ENCODE measurements around the gene DZANK1. TPM values are rescaled to one million over a fixed set of nuclear protein-coding genes. Genes with fewer than 3 reads are reported as not detected.
A peak's percentile ranks its signal among the peaks of the same experiment; 100 is the strongest.

The DZANK1 gene
- 4.4 and 7.3 TPM in 2 replicates for total RNA-seq (2021)
- Bru-seq, nascent RNA: percentile 59 among the genes with signal in this experiment
- percentile 60 among the genes with signal in this experiment for BruChase-seq, experiment 1, labeled RNA remaining after a 2-hour chase
- BruChase-seq, experiment 2, labeled RNA remaining after a 6-hour chase: percentile 51 among the genes with signal in this experiment
- long read RNA-seq, partial matches to known transcripts: 0 of 4 reads
- long read RNA-seq, other reads (novel, unspliced or antisense): 4 of 4 reads

DNA sequence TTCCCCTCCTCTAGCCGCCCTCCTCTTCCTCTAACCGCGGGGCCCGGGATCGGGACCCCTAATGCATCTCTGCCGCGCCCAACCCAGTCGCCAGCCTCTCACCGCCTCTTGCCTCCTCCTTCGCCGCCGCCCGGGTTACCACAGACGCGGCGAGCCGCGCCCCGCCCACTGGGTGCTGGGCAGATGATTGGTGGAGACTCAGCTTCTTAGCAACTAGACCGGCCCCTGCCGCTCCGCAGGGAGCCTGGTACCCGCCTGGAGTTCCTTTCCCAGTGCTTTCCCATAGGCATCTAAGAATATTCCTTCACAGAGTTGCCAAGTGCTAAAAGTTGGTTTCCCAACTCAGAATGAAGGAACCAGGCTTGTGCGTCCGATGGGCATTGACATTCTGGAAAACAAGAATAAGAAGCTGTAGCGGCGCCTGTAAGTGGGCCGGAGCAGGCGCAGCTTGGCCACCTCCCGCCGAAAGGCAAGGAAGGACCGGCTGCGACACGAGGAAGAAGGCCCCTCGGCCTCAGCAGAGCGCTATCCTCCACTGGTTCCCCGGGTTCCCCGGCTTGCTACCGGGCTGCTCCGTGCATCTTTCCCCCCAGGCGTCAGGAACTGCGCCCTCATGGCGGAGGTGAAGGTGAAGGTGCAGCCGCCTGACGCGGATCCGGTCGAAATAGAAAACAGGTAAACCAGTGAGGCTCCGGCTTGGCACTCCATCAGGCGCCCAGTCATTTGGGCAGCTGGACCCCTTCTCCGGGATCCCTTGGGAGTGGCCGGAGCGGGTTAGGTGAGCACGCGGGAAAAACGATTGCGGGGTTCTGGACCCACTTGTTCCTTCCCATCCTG lies at the start of gene DZANK1, which contains the start of gene POLR3F:
Gene DZANK1, minus strand, starts transcription at position 137 of the 837 bp plus-strand sequence. CDS start 1,672 bp downstream, outside the sequence.
Gene POLR3F, plus strand, starts transcription at position 497 of the 837 bp plus-strand sequence. Its CDS starts 117 bp downstream, at position 614.
- no peaks in the 10 kb centered on the region for H3K9me3 ChIP-seq (ENCODE audit: insufficient read depth, low read depth)
- peaks cover 33% of the 10 kb centered on the region for H3K79me2 ChIP-seq (ENCODE audit: low read depth)
- no TSS peak for BruUV-seq (replicated peaks)
- no peaks in the 10 kb centered on the region for H4K20me1 ChIP-seq (ENCODE audit: insufficient read depth)
- intact Hi-C loops (cut with micrococcal nuclease; ENCODE audit: unreplicated experiment): loop anchor here (1.0 to 2.0 kb wide), 4 partner anchors 30 to 498 kb away; partner anchors contain the start of genes MGME1, RBBP9, SEC23B and SNX5
- 0 out of 2 replicates have a peak, but pooled peaks cover 12% of the 10 kb centered on the region for H3K36me3 ChIP-seq (ENCODE audit: low read depth)
- peaks cover 16% of the 10 kb centered on the region for H3K4me1 ChIP-seq (replicated peaks; ENCODE audit: insufficient read depth)
- no peaks in the 10 kb centered on the region for H3K27me3 ChIP-seq (ENCODE audit: insufficient read depth, low read depth)
- peak; percentile 86 to 96 for DNase-seq
- H2AFZ ChIP-seq: peak within 1 kb of the TSS; percentile 94
- H3K4me3 ChIP-seq: peak within 1 kb of the TSS; percentile 97
- H3K4me2 ChIP-seq: peak within 1 kb of the TSS; percentile 98
- H3K9me2 ChIP-seq (ENCODE audit: insufficient read depth): no peaks in the 10 kb centered on the region
- H3F3A ChIP-seq (ENCODE audit: insufficient read depth, low read depth): no peaks in the 10 kb centered on the region
- ChIA-PET POLR2A (ENCODE audit: unreplicated experiment) (interaction anchor here (1.2 kb wide), 1 partner anchor 40 kb away, joined by 17 read pairs; the partner anchor contains the start of gene SEC23B), CTCF (no interaction called here)
- TF ChIP-seq EZH2 (IDR thresholded peaks at IDR 0.05; ENCODE audit: low read depth): no peak
- TF ChIP-seq, protein P1, sequence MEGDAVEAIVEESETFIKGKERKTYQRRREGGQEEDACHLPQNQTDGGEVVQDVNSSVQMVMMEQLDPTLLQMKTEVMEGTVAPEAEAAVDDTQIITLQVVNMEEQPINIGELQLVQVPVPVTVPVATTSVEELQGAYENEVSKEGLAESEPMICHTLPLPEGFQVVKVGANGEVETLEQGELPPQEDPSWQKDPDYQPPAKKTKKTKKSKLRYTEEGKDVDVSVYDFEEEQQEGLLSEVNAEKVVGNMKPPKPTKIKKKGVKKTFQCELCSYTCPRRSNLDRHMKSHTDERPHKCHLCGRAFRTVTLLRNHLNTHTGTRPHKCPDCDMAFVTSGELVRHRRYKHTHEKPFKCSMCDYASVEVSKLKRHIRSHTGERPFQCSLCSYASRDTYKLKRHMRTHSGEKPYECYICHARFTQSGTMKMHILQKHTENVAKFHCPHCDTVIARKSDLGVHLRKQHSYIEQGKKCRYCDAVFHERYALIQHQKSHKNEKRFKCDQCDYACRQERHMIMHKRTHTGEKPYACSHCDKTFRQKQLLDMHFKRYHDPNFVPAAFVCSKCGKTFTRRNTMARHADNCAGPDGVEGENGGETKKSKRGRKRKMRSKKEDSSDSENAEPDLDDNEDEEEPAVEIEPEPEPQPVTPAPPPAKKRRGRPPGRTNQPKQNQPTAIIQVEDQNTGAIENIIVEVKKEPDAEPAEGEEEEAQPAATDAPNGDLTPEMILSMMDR (conservative IDR thresholded peaks at IDR 0.05): no peak
- peak within 1 kb of the TSS; percentile 52 for H3K27ac ChIP-seq

DNA sequence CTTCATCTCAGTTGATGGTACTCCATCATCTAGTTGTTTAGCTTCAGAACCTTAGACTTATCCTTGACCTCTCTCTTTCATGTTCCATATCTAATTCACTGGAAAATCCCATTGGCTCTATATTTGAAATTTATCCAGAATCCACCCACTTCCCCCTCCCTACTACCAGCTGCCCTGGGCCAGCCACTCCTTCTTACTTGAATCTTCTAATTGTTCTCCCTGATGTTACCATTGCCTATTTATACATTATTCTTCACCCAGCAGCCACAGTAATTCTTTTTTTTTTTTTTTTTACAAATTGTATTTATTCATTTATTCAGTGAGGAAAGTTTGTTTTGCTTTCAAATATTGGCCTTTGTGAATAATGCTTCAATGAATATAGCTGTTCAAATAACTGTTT lies 49.1 kb upstream of the DZANK1 start:
- TF ChIP-seq, protein P1 (conservative IDR thresholded peaks at IDR 0.05): no peak
- no peak for TF ChIP-seq EZH2 (IDR thresholded peaks at IDR 0.05; ENCODE audit: low read depth)
- Histone ChIP-seq H3K9me3 (ENCODE audit: insufficient read depth, low read depth) (no peaks in the 10 kb centered on the region), H3K9me2 (ENCODE audit: insufficient read depth) (no peaks in the 10 kb centered on the region), H3K4me3 (no peak overlapping the region), H3K4me2 (no peak overlapping the region), H3K4me1 (replicated peaks; ENCODE audit: insufficient read depth) (no peaks in the 10 kb centered on the region), H2AFZ (no peak overlapping the region), H3K36me3 (ENCODE audit: low read depth) (peaks cover 19% of the 10 kb centered on the region), H3K27ac (no peak overlapping the region), H4K20me1 (ENCODE audit: insufficient read depth) (no peaks in the 10 kb centered on the region; the same call in 1 of the 2 replicates), H3K79me2 (ENCODE audit: low read depth) (0 out of 2 replicates have a peak, but pooled peaks cover 3% of the 10 kb centered on the region), H3F3A (ENCODE audit: insufficient read depth, low read depth) (no peaks in the 10 kb centered on the region), H3K27me3 (ENCODE audit: insufficient read depth, low read depth) (no peaks in the 10 kb centered on the region)
- no peak for DNase-seq
- BruUV-seq (replicated peaks): no TSS peak
- ChIA-PET POLR2A (ENCODE audit: unreplicated experiment) (interaction anchor here (0.7 kb wide), 1 partner anchor 20 kb away, joined by 10 read pairs; no protein-coding TSS in a partner anchor), CTCF (interaction anchor here (0.6 to 0.7 kb wide), 3 partner anchors 11 to 935 kb away, joined by 5 to 7 read pairs (median 6); no protein-coding TSS in a partner anchor)
- intact Hi-C loops (cut with micrococcal nuclease; ENCODE audit: unreplicated experiment): no loop called here

- TF ChIP-seq, protein P1 (conservative IDR thresholded peaks at IDR 0.05): no peak
- TF ChIP-seq EZH2 (IDR thresholded peaks at IDR 0.05; ENCODE audit: low read depth): no peak
- Histone ChIP-seq H3F3A (ENCODE audit: insufficient read depth, low read depth) (no peaks in the 10 kb centered on the region), H2AFZ (no peak overlapping the region), H3K36me3 (ENCODE audit: low read depth) (peaks cover 19% of the 10 kb centered on the region), H3K4me3 (no peak overlapping the region), H3K9me2 (ENCODE audit: insufficient read depth) (no peaks in the 10 kb centered on the region), H3K27ac (no peak overlapping the region), H3K27me3 (ENCODE audit: insufficient read depth, low read depth) (no peaks in the 10 kb centered on the region), H4K20me1 (ENCODE audit: insufficient read depth) (no peaks in the 10 kb centered on the region; the same call in 1 of the 2 replicates), H3K9me3 (ENCODE audit: insufficient read depth, low read depth) (no peaks in the 10 kb centered on the region), H3K4me2 (no peak overlapping the region), H3K79me2 (ENCODE audit: low read depth) (peaks cover 18% of the 10 kb centered on the region), H3K4me1 (replicated peaks; ENCODE audit: insufficient read depth) (peaks cover 2% of the 10 kb centered on the region)
- DNase-seq: no peak
- BruUV-seq (replicated peaks): no TSS peak
- ChIA-PET POLR2A (ENCODE audit: unreplicated experiment) (no interaction called here), CTCF (no interaction called here)
- intact Hi-C loops (cut with micrococcal nuclease; ENCODE audit: unreplicated experiment): no loop called here
Measured at GRCh38 chr20:18514127-18514526, 47.3 kb upstream of the DZANK1 start.

Measured in PC-9 (cell line).